H9 (cell line): ENCODE measurements around the gene MAGI1. TPM values are rescaled to one million over a fixed set of nuclear protein-coding genes. Genes with fewer than 3 reads are reported as not detected.

Experiments
- DNase-seq: peaks from one replicate; pipeline ENCODE4 v3.0.0-alpha.2; 2017
- H2AFZ ChIP-seq: one replicate; pipeline ENCODE4 v1.6.1; 2013; ENCODE audit warnings: mild to moderate bottlenecking, low read length, control low read depth, moderate library complexity
- H2AK5ac ChIP-seq: 2 replicates; pipeline ENCODE4 v1.6.1; 2013; ENCODE audit warnings: low read length, control low read depth, mixed read lengths; ENCODE audit not compliant: insufficient read length
- H2BK120ac ChIP-seq: one replicate; pipeline ENCODE4 v1.6.1; 2013; ENCODE audit warnings: low read depth, mild to moderate bottlenecking, low read length, control low read depth, inconsistent platforms; ENCODE audit not compliant: poor library complexity, severe bottlenecking
- H2BK12ac ChIP-seq: 2 replicates; pipeline ENCODE4 v1.6.1; 2013; ENCODE audit warnings: low read length, control low read depth, mixed read lengths, low read depth; ENCODE audit not compliant: insufficient read length
- H2BK15ac ChIP-seq: 2 replicates; pipeline ENCODE4 v1.6.1; 2013; ENCODE audit warnings: low read depth, low read length, control low read depth
- H2BK20ac ChIP-seq: one replicate; pipeline ENCODE4 v1.6.1; 2013; ENCODE audit warnings: low read depth, mild to moderate bottlenecking, low read length, control low read depth, inconsistent platforms; ENCODE audit not compliant: poor library complexity, severe bottlenecking
- H2BK5ac ChIP-seq: 2 replicates; pipeline ENCODE4 v1.6.1; 2013; ENCODE audit warnings: low read length, control low read depth, mixed read lengths; ENCODE audit not compliant: insufficient read length
- H3K14ac ChIP-seq: 2 replicates; pipeline ENCODE4 v1.6.1; 2013; ENCODE audit warnings: low read length, control low read depth; ENCODE audit not compliant: insufficient read depth
- H3K18ac ChIP-seq: 2 replicates; pipeline ENCODE4 v1.6.1; 2013; ENCODE audit warnings: low read depth, mild to moderate bottlenecking, mixed read lengths, low read length, control low read depth; ENCODE audit not compliant: insufficient read length
- H3K23ac ChIP-seq: 2 replicates; pipeline ENCODE4 v1.6.1; 2013; ENCODE audit warnings: low read length, control low read depth, mixed read lengths, low read depth; ENCODE audit not compliant: insufficient read length
- H3K23me2 ChIP-seq: 2 replicates; pipeline ENCODE4 v1.6.1; 2013; ENCODE audit warnings: low read depth, mild to moderate bottlenecking, mixed read lengths, low read length, control low read depth; ENCODE audit not compliant: insufficient read length, poor library complexity, severe bottlenecking
- H3K27ac ChIP-seq: 2 replicates; pipeline ENCODE4 v1.5.1; 2013; ENCODE audit warnings: low read length, control low read depth, mixed read lengths, low read depth; ENCODE audit not compliant: insufficient read length
- H3K27me3 ChIP-seq: 2 replicates; pipeline ENCODE4 v1.6.1; 2013; ENCODE audit warnings: low read length, control low read depth, inconsistent platforms; ENCODE audit not compliant: insufficient read depth
- H3K4ac ChIP-seq: 2 replicates; pipeline ENCODE4 v1.6.1; 2013; ENCODE audit warnings: low read depth, mild to moderate bottlenecking, control low read depth, inconsistent platforms, low read length, moderate library complexity
- H3K4me1 ChIP-seq: 2 replicates; pipeline ENCODE4 v1.6.1; 2013; ENCODE audit warnings: low read length, control low read depth, inconsistent platforms; ENCODE audit not compliant: insufficient read depth
- H3K4me2 ChIP-seq: 2 replicates; pipeline ENCODE4 v1.6.1; 2013; ENCODE audit warnings: low read length, control low read depth, mixed read lengths; ENCODE audit not compliant: insufficient read length, insufficient read depth
- H3K56ac ChIP-seq: 2 replicates; pipeline ENCODE4 v1.6.1; 2013; ENCODE audit warnings: low read depth, mild to moderate bottlenecking, mixed read lengths, low read length, control low read depth; ENCODE audit not compliant: insufficient read length
- H3K79me1 ChIP-seq: 2 replicates; pipeline ENCODE4 v1.6.1; 2013; ENCODE audit warnings: low read depth, mild to moderate bottlenecking, moderate library complexity, low read length, control low read depth, inconsistent platforms; ENCODE audit not compliant: insufficient read depth, poor library complexity, severe bottlenecking
- H3K79me2 ChIP-seq: 2 replicates; pipeline ENCODE4 v1.6.1; 2013; ENCODE audit warnings: low read length, control low read depth, inconsistent platforms; ENCODE audit not compliant: insufficient read depth
- H3K9ac ChIP-seq: 2 replicates; pipeline ENCODE4 v1.6.1; 2013; ENCODE audit warnings: low read length, control low read depth, mixed read lengths; ENCODE audit not compliant: insufficient read length; ENCODE audit errors: extremely low read depth
- H3K9me3 ChIP-seq: one replicate; pipeline ENCODE4 v1.6.1; 2013; ENCODE audit warnings: low read depth, low read length, inconsistent platforms; ENCODE audit not compliant: control insufficient read depth
- H3T11ph ChIP-seq: one replicate; pipeline ENCODE4 v1.6.1; 2013; ENCODE audit warnings: mild to moderate bottlenecking, low read length, control low read depth, inconsistent platforms
- H4K20me1 ChIP-seq: one replicate; pipeline ENCODE4 v1.6.1; 2013; ENCODE audit not compliant: control insufficient read depth, insufficient read length, insufficient read depth
- H4K5ac ChIP-seq: 2 replicates; pipeline ENCODE4 v1.6.1; 2013; ENCODE audit warnings: low read depth, mild to moderate bottlenecking, mixed read lengths, low read length, control low read depth; ENCODE audit not compliant: insufficient read length
- H4K8ac ChIP-seq: replicated peaks from 2 replicates; pipeline ENCODE4 v1.6.1; 2013; ENCODE audit warnings: low read length, control low read depth, mixed read lengths, low read depth; ENCODE audit not compliant: insufficient read length
- H4K91ac ChIP-seq: 2 replicates; pipeline ENCODE4 v1.6.1; 2013; ENCODE audit warnings: low read depth, mild to moderate bottlenecking, moderate library complexity, mixed read lengths, low read length, control low read depth; ENCODE audit not compliant: insufficient read length
- H3K27ac Mint-ChIP-seq, 3 experiments: 2 replicates in 2 of 3; 3 replicates in 1 of 3; pipeline ENCODE4 v1.8.0; 2020 to 2021; ENCODE audit warnings: mixed read lengths in 3 of 3, mild to moderate bottlenecking in 1 of 3, moderate library complexity in 1 of 3
- H3K27me3 Mint-ChIP-seq: 2 replicates; pipeline ENCODE4 v1.8.0; 2021; ENCODE audit warnings: low read depth, mild to moderate bottlenecking, moderate library complexity, mixed read lengths
- H3K36me3 Mint-ChIP-seq, 3 experiments: 2 replicates in 2 of 3; 3 replicates in 1 of 3; pipeline ENCODE4 v1.8.0; 2020 to 2021; ENCODE audit warnings: low read depth in 3 of 3, mixed read lengths in 3 of 3; ENCODE audit not compliant: insufficient read depth in 1 of 3
- H3K4me1 Mint-ChIP-seq, 2 experiments: 2 replicates each; pipeline ENCODE4 v1.8.0; 2020; ENCODE audit warnings: mixed read lengths in 2 of 2
- H3K4me3 Mint-ChIP-seq, 2 experiments: 2 replicates in 1 of 2; 3 replicates in 1 of 2; pipeline ENCODE4 v1.8.0; 2020 to 2021; ENCODE audit warnings: mild to moderate bottlenecking in 2 of 2, mixed read lengths in 2 of 2, moderate library complexity in 1 of 2
- H3K9me3 Mint-ChIP-seq, 2 experiments: 2 replicates in 1 of 2; 3 replicates in 1 of 2; pipeline ENCODE4 v1.8.0; 2020; ENCODE audit warnings: mild to moderate bottlenecking in 2 of 2, mixed read lengths in 2 of 2, moderate library complexity in 1 of 2
- CTCF ChIP-seq: fragments of 200-600 bp; sonication (generic); conservative IDR thresholded peaks from 3 replicates; pipeline ENCODE4 v1.8.0; 2021; ENCODE audit warnings: antibody characterized with exemption, mild to moderate bottlenecking
- WGBS: extraction: QIAGEN DNeasy Blood & Tissue Kit; methylation state at CpG from one replicate; pipeline ENCODE4 v1.1.7; 2013; ENCODE audit warnings: missing lambda C conversion rate, low lambda C conversion rate, mixed read lengths; ENCODE audit not compliant: insufficient read length; ENCODE audit errors: extremely low coverage; 5-methylcytosine and 5-hydroxymethylcytosine counted together
- total RNA-seq: library from RNA; stranded (reverse); gene quantifications from 2 replicates; pipeline ENCODE4 v1.2.1, GENCODE V29; 2021

Gene MAGI1
- total RNA-seq, 1 experiment from 2014 or later = 65.7 TPM

- H3K9me3 Mint-ChIP-seq = no peaks in the 10 kb centered on the region
- H3K4me2 ChIP-seq = no peak overlapping the region
- H3K4me1 Mint-ChIP-seq = peaks cover 17 to 21% of the 10 kb centered on the region in 2 experiments
- no peak overlapping the region for H3K4ac ChIP-seq
- no peaks in the 10 kb centered on the region for H4K20me1 ChIP-seq
- no peaks in the 10 kb centered on the region for H3K23me2 ChIP-seq
- TF ChIP-seq CTCF = no peak
- peaks cover 0 to 3% (median 0%) of the 10 kb centered on the region in 3 experiments; a peak in 1 of 7 replicates for H3K36me3 Mint-ChIP-seq
- H3K79me1 ChIP-seq = no peaks in the 10 kb centered on the region
- H2BK20ac ChIP-seq = no peak overlapping the region
- no peaks in the 10 kb centered on the region for H3K27me3 ChIP-seq
- H3K27ac Mint-ChIP-seq = peak overlapping the region in 1 of 3 experiments; percentile 59; a peak in 2 of 7 replicates
- no peak overlapping the region for H2AFZ ChIP-seq
- H3T11ph ChIP-seq = no peak overlapping the region
- no peak overlapping the region for H3K9ac ChIP-seq
- no peak overlapping the region for H2BK5ac ChIP-seq
- no peak overlapping the region for H3K56ac ChIP-seq
- H3K18ac ChIP-seq = no peak overlapping the region
- no peak overlapping the region for H4K8ac ChIP-seq
- H3K23ac ChIP-seq = no peak overlapping the region
- DNase-seq = no peak
- no peaks in the 10 kb centered on the region for H3K9me3 ChIP-seq
- H3K27ac ChIP-seq = no peak overlapping the region
- peaks cover 2% of the 10 kb centered on the region for H3K4me1 ChIP-seq
- no peaks in the 10 kb centered on the region for H3K27me3 Mint-ChIP-seq
- no peak overlapping the region for H2BK12ac ChIP-seq
- H3K14ac ChIP-seq = no peak overlapping the region
- no peak overlapping the region for H4K91ac ChIP-seq
- no peak overlapping the region for H4K5ac ChIP-seq
- H2BK120ac ChIP-seq = no peak overlapping the region
- H3K4me3 Mint-ChIP-seq = no peak overlapping the region
- no CpG with 5 or more reads among the region's 4 CpGs for WGBS
- H3K79me2 ChIP-seq = 0 out of 2 replicates have a peak, but pooled peaks cover 1% of the 10 kb centered on the region
- H2BK15ac ChIP-seq = no peak overlapping the region
- H2AK5ac ChIP-seq = no peak overlapping the region
Measured at GRCh38 chr3:65706301-65706700, 332.4 kb downstream of the MAGI1 start.
